Naive thymus-derived CD4-positive, alpha-beta T cell (primary cell): Measurements from ENCODE around the gene PDE9A. TPM values are rescaled to one million over a fixed set of nuclear protein-coding genes. Genes with fewer than 3 reads are reported as not detected.

Source experiments
- ATAC-seq: fragments of 150-1000 bp; cut with Tn5 transposase; 2 replicates; pipeline ENCODE4 v1.10.0; 2021; ENCODE audit warnings: mild to moderate bottlenecking, moderate library complexity
- CTCF ChIA-PET: fragments of 350-600 bp; sonication (Branson Sonifier 250); formaldehyde crosslinking; loops from one replicate; lab custom pipeline; 2021; ENCODE audit warnings: antibody characterized with exemption; lab: Charles Lee
- POLR2A ChIA-PET: fragments of 350-600 bp; sonication (Branson Sonifier 250); formaldehyde crosslinking; loops from one replicate; lab custom pipeline; 2021; ENCODE audit warnings: antibody characterized with exemption, inconsistent platforms; lab: Charles Lee
- DNase-seq, 9 donors: peaks; one replicate each; pipeline versions ENCODE4 v3.0.0 to v3.0.0-alpha.2; 2020 to 2022; ENCODE audit warnings: mixed read lengths in 1 of 9
- H3K27ac ChIP-seq: one replicate; pipeline ENCODE4 v1.7.0; 2013; ENCODE audit warnings: mild to moderate bottlenecking, low read depth, low read length, moderate library complexity
- H3K27me3 ChIP-seq, 2 donors: one replicate each; pipeline ENCODE4 v1.7.0; 2013; ENCODE audit warnings: low read length in 2 of 2, mild to moderate bottlenecking in 2 of 2, moderate library complexity in 2 of 2; ENCODE audit not compliant: control insufficient read depth in 2 of 2, insufficient read depth in 2 of 2
- H3K36me3 ChIP-seq, 3 experiments: 1 replicate in 2 of 3; 2 replicates in 1 of 3; pipeline ENCODE4 v1.7.0; 2013; ENCODE audit warnings: low read length in 3 of 3, mild to moderate bottlenecking in 3 of 3, moderate library complexity in 1 of 3; ENCODE audit not compliant: insufficient read depth in 3 of 3, control insufficient read depth in 2 of 3
- H3K4me1 ChIP-seq, 2 donors: one replicate each; pipeline ENCODE4 v1.7.0; 2013; ENCODE audit warnings: low read length in 2 of 2, mild to moderate bottlenecking in 2 of 2, moderate library complexity in 1 of 2; ENCODE audit not compliant: control insufficient read depth in 2 of 2, insufficient read depth in 2 of 2
- H3K4me3 ChIP-seq: 2 replicates; pipeline ENCODE4 v1.7.0; 2013; ENCODE audit warnings: mild to moderate bottlenecking, low read length
- H3K9me3 ChIP-seq, 3 experiments: 1 replicate in 2 of 3; 2 replicates in 1 of 3; pipeline ENCODE4 v1.7.0; 2013; ENCODE audit warnings: low read length in 3 of 3; ENCODE audit not compliant: control insufficient read depth in 2 of 3
- H3K27ac Mint-ChIP-seq, 9 donors: one replicate each; pipeline ENCODE4 v1.8.0; 2020 to 2022; ENCODE audit warnings: mixed read lengths in 9 of 9, mild to moderate bottlenecking in 8 of 9, moderate library complexity in 5 of 9, inconsistent platforms in 2 of 9
- H3K27me3 Mint-ChIP-seq, 5 donors: one replicate each; pipeline ENCODE4 v1.8.0; 2021 to 2022; ENCODE audit warnings: mixed read lengths in 5 of 5, mild to moderate bottlenecking in 1 of 5
- H3K36me3 Mint-ChIP-seq, 5 donors: one replicate each; pipeline ENCODE4 v1.8.0; 2020 to 2022; ENCODE audit warnings: mixed read lengths in 5 of 5, mild to moderate bottlenecking in 3 of 5, inconsistent platforms in 1 of 5
- H3K4me1 Mint-ChIP-seq, 7 donors: one replicate each; pipeline ENCODE4 v1.8.0; 2020 to 2022; ENCODE audit warnings: mixed read lengths in 7 of 7, mild to moderate bottlenecking in 3 of 7, inconsistent platforms in 1 of 7
- H3K4me3 Mint-ChIP-seq, 10 donors: one replicate each; pipeline ENCODE4 v1.8.0; 2020 to 2022; ENCODE audit warnings: mild to moderate bottlenecking in 10 of 10, mixed read lengths in 10 of 10, moderate library complexity in 6 of 10, inconsistent platforms in 2 of 10
- H3K9me3 Mint-ChIP-seq, 11 donors: one replicate each; pipeline ENCODE4 v1.8.0; 2020 to 2022; ENCODE audit warnings: mixed read lengths in 11 of 11, mild to moderate bottlenecking in 4 of 11, inconsistent platforms in 1 of 11, moderate library complexity in 1 of 11
- intact Hi-C, 2 donors: fragments of 100-400 bp; cut with micrococcal nuclease; formaldehyde crosslinking; loops; one replicate each; pipeline ENCODE4 v1.15.1; 2023
- polyA plus RNA-seq, 2 donors: library from polyadenylated mRNA; unstranded; fragments of 300-500 nt; fragmentation: Illumina TruSeq; gene quantifications; one replicate each; pipeline ENCODE4 v1.2.3, GENCODE V29; 2021
- total RNA-seq, 6 experiments: library from RNA in 5 of 6; stranded (reverse) in 5 of 6; gene quantifications; 1 replicate in 5 of 6; 2 replicates in 1 of 6; pipeline ENCODE4 v1.2.3 and lab custom pipeline; 2021 to 2026

PDE9A gene
- total and polyA plus RNA-seq, 7 experiments from 2014 or later, result 5.9 to 18.4 (median 14.7) TPM

DNA sequence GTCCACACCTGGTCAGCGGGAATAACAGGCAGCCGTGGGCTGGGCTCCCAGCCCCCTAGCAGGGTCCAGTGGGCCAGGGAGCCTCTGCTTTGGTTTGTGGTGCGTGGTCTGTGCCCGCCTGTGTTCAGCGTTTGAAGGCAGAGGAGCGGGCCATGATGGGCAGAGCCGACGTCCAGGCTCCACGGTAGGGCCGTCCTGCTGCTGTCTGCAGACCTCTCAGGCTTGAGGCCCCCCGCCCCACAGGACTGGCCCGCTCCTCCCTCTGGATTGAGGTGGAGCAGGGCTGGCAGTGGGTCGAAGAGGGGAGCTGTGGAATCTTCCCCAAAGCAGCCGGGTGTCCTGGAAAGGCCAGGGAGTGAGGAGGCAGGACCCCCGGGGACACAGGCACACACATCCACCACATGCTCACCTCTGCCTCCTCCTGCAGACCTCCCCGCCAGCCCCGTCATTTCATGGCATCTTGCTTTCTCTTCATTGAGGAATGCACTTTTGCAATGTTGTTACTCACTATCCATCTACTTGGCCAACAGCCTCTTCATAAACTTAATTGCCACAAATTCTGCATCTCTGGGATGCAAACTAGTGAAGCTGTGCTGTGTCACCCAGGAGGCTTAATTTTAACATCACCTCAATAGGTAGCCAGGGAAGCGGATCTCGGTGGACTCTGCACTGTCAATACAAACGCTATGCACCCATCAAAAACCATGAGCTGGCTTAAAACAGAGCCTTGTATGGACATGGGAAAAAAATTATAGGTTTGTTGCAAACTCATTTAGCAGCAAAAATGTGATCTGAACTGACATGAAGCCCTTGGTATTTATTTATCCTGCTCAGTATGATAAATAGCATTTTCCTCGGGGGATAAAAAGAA, 85.9 kb downstream of the PDE9A start:
- peaks cover 9 to 49% (median 43%) of the 10 kb centered on the region in 7 donors for H3K4me1 Mint-ChIP-seq
- POLR2A ChIA-PET, result interaction anchor here (2.2 to 5.3 kb wide), 2 partner anchors 7 to 44 kb away, joined by 8 to 35 read pairs; no protein-coding TSS in a partner anchor
- peaks cover 10 to 33% of the 10 kb centered on the region in 2 donors for H3K4me1 ChIP-seq
- H3K27me3 Mint-ChIP-seq, result no peaks in the 10 kb centered on the region
- H3K9me3 ChIP-seq, result no peaks in the 10 kb centered on the region
- peak overlapping the region; percentile 78 for H3K27ac ChIP-seq
- H3K4me3 ChIP-seq, result no peak overlapping the region
- H3K36me3 Mint-ChIP-seq, result peaks cover 3 to 34% (median 10%) of the 10 kb centered on the region in 5 donors
- CTCF ChIA-PET, result interaction anchor here (1.0 kb wide), 1 partner anchor 42 kb away, joined by 5 read pairs; no protein-coding TSS in a partner anchor
- DNase-seq (no peak), ATAC-seq (no peak)
- peaks cover 0 to 3% (median 0%) of the 10 kb centered on the region in 3 experiments for H3K36me3 ChIP-seq
- H3K9me3 Mint-ChIP-seq, result no peaks in the 10 kb centered on the region
- intact Hi-C loops, result no loop called here
- peak overlapping the region in 8 of 9 donors; percentile 34 to 100 (median 94) for H3K27ac Mint-ChIP-seq
- H3K4me3 Mint-ChIP-seq, result peak overlapping the region in 5 of 10 donors; percentile 25 to 74 (median 50)
- H3K27me3 ChIP-seq, result no peaks in the 10 kb centered on the region

GRCh38 chr21:42740405-42740909, 87.0 kb downstream of the PDE9A start:
- Mint-ChIP-seq H3K4me3 (no peak overlapping the region), H3K36me3 (peaks cover 0 to 32% (median 8%) of the 10 kb centered on the region in 5 donors), H3K27me3 (no peaks in the 10 kb centered on the region), H3K27ac (peak overlapping the region in 4 of 9 donors; percentile 47 to 85 (median 78)), H3K9me3 (no peaks in the 10 kb centered on the region), H3K4me1 (peaks cover 6 to 53% (median 37%) of the 10 kb centered on the region in 7 donors)
- Histone ChIP-seq H3K36me3 (peaks cover 0 to 3% (median 0%) of the 10 kb centered on the region in 3 experiments), H3K9me3 (no peaks in the 10 kb centered on the region), H3K27ac (no peak overlapping the region), H3K4me1 (peaks cover 8 to 26% of the 10 kb centered on the region in 2 donors), H3K27me3 (no peaks in the 10 kb centered on the region), H3K4me3 (no peak overlapping the region)
- no peak for DNase-seq
- no peak for ATAC-seq
- CTCF ChIA-PET, result no interaction called here
- POLR2A ChIA-PET, result interaction anchor here (0.8 to 1.2 kb wide), 2 partner anchors 42 to 47 kb away, joined by 3 read pairs; no protein-coding TSS in a partner anchor
- intact Hi-C loops, result loop anchor here in 1 of 2 donors (10.0 kb wide), 1 partner anchor 74 kb away; no protein-coding TSS in a partner anchor

DNA sequence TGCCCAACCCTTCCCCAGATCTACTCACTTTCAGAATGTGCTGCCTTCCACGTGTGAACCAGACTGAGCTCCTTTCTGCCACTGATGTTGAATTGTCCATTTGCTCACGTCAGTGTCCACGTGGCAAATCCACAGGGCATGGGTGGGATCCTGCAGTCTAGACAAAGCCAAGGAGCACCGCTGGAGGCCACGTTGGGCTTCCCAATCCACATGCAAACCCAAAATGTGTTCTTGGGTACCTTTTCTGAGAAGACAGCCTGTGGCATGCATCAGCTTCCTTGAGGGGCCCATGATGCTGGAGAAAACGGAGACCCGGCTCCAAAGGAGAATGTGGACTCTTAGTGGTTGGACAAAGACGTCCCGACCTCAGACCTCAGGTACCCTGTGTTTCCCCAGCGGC, 87.6 kb downstream of the PDE9A start:
- Mint-ChIP-seq H3K27ac (peak overlapping the region in 3 of 9 donors; percentile 21 to 72 (median 36)), H3K36me3 (peaks cover 0 to 26% (median 6%) of the 10 kb centered on the region in 5 donors), H3K4me1 (peaks cover 9 to 54% (median 34%) of the 10 kb centered on the region in 7 donors), H3K27me3 (no peaks in the 10 kb centered on the region), H3K9me3 (no peaks in the 10 kb centered on the region), H3K4me3 (no peak overlapping the region)
- POLR2A ChIA-PET, result interaction anchor here (0.8 to 1.2 kb wide), 2 partner anchors 41 to 46 kb away, joined by 3 read pairs; no protein-coding TSS in a partner anchor
- CTCF ChIA-PET, result interaction anchor here (1.2 kb wide), 1 partner anchor 40 kb away, joined by 3 read pairs; no protein-coding TSS in a partner anchor
- DNase-seq, result no peak
- peaks cover 9 to 31% of the 10 kb centered on the region in 2 donors for H3K4me1 ChIP-seq
- H3K9me3 ChIP-seq, result no peaks in the 10 kb centered on the region
- no peak overlapping the region for H3K4me3 ChIP-seq
- H3K36me3 ChIP-seq, result peaks cover 0 to 3% (median 0%) of the 10 kb centered on the region in 3 experiments
- no peak overlapping the region for H3K27ac ChIP-seq
- intact Hi-C loops, result loop anchor here in 1 of 2 donors (10.0 kb wide), 1 partner anchor 74 kb away; no protein-coding TSS in a partner anchor
- ATAC-seq, result no peak
- H3K27me3 ChIP-seq, result no peaks in the 10 kb centered on the region

DNA sequence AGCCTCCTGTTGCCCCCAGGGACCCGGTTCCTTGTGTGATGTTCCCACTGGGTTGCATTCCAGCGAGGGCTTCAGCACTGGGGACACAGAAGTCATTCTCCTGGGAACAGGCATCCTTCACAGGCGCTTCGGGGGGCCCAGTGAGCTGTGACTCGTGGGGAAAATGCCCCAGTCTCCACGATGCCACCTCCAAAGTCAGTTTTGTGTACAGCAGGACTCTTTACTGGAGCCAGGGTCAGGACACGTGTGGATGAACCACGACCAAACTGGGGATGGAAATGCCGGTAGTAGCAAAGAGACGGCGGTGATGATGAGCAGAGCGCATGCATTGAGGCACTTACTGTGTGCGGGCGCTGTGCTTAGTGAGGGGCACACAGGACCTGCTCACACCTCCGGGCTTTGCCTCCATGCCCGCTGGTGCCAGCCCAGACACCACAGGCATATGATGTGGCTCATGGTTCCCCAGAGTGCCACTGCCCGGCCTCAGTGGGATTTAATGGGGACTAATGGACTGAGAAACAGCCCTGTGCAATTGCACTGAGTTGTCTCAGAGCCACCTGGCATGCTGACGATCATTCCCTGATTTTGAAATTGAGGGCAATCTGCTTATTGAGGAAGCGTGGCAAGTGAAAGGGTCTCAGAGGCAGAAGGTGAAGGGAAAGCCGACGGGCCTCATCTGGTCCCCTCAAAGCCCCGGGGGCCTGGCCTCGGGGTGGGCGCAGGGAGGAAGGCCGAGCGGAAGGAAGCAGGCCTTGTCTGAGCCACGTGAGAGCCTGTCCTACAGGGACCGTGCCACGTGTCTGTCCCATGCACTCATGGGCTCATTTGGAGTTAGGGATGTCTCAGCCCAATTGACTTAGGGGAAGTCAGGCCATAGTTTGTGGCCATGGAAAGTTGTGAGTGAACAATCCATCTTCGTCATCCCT, 91.4 kb downstream of the PDE9A start:
- H3K36me3 Mint-ChIP-seq, result peaks cover 0 to 9% (median 7%) of the 10 kb centered on the region in 5 donors
- H3K4me1 ChIP-seq, result peaks cover 19 to 26% of the 10 kb centered on the region in 2 donors
- no peak for ATAC-seq
- H3K27ac ChIP-seq, result no peak overlapping the region
- peaks cover 18 to 50% (median 32%) of the 10 kb centered on the region in 7 donors for H3K4me1 Mint-ChIP-seq
- ChIA-PET POLR2A (interaction anchor here (3.2 to 4.3 kb wide), 2 partner anchors 8 to 37 kb away, joined by 35 to 37 read pairs; no protein-coding TSS in a partner anchor), CTCF (interaction anchor here (0.7 kb wide), 1 partner anchor 243 kb away, joined by 10 read pairs; no protein-coding TSS in a partner anchor)
- H3K4me3 ChIP-seq, result no peak overlapping the region
- H3K9me3 ChIP-seq, result no peaks in the 10 kb centered on the region
- H3K27me3 ChIP-seq, result no peaks in the 10 kb centered on the region
- no peaks in the 10 kb centered on the region for H3K9me3 Mint-ChIP-seq
- peak overlapping the region in 3 of 10 donors; percentile 7 to 39 (median 16) for H3K4me3 Mint-ChIP-seq
- H3K27me3 Mint-ChIP-seq, result no peaks in the 10 kb centered on the region
- no peak for DNase-seq
- H3K27ac Mint-ChIP-seq, result peak overlapping the region; percentile 33 to 87 (median 78)
- intact Hi-C loops, result loop anchor here in 1 of 2 donors (5.0 to 10.0 kb wide), 2 partner anchors 38 to 70 kb away; no protein-coding TSS in a partner anchor
- H3K36me3 ChIP-seq, result no peaks in the 10 kb centered on the region

- H3K36me3 ChIP-seq, result no peaks in the 10 kb centered on the region
- peak overlapping the region; percentile 63 for H3K27ac ChIP-seq
These were observed 92.3 kb downstream of the PDE9A start for GRCh38 chr21:42745511-42746239.

More at GRCh38 chr21:42745511-42746239, 92.3 kb downstream of the PDE9A start:
- DNase-seq (peak in 1 of 9 donors; percentile 5), ATAC-seq (no peak)
- peak overlapping the region; percentile 36 for H3K4me3 ChIP-seq
- intact Hi-C loops, result loop anchor here (1.0 to 10.0 kb wide), 7 partner anchors 37 to 91 kb away; no protein-coding TSS in a partner anchor
- Mint-ChIP-seq H3K9me3 (no peaks in the 10 kb centered on the region), H3K27ac (peak overlapping the region; percentile 96 to 100 (median 98)), H3K4me3 (peak overlapping the region in 9 of 10 donors; percentile 72 to 90 (median 81)), H3K27me3 (no peaks in the 10 kb centered on the region), H3K36me3 (peaks cover 0 to 9% (median 6%) of the 10 kb centered on the region in 5 donors), H3K4me1 (peaks cover 18 to 46% (median 32%) of the 10 kb centered on the region in 7 donors)
- ChIA-PET POLR2A (interaction anchor here (0.7 to 4.3 kb wide), 6 partner anchors 9 to 129 kb away, joined by 3 to 37 read pairs (median 8); no protein-coding TSS in a partner anchor), CTCF (no interaction called here)
- H3K9me3 ChIP-seq, result no peaks in the 10 kb centered on the region
- peaks cover 19 to 26% of the 10 kb centered on the region in 2 donors for H3K4me1 ChIP-seq
- H3K27me3 ChIP-seq, result no peaks in the 10 kb centered on the region
